Measurements from ENCODE around the gene CALCB. TPM values are rescaled to one million over a fixed set of nuclear protein-coding genes. Genes with fewer than 3 reads are reported as not detected.

The CALCB gene
- total RNA-seq, 1 donor from 2014 or later = 2.4 TPM

DNA sequence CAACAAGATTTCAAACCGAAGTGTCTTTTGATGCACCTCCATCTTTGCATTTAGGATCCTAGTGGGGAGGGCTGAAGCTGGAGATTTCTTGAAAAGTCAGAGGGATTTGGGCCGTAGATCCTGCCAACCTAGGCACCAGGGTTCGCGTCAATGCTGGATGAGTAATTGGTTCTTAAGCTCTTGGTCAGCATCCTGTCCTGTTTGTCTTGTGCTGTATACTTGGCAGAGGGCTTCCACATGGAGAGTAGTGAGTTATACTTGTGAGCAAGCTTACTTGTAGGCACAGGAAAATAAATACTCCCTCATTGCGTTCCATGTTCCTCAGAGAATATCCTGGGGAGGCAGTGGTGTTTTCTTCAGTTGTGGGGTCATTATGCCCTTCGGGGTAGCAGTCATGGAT lies 53.9 kb downstream of the CALCB start:
- TF ChIP-seq, protein P1, sequence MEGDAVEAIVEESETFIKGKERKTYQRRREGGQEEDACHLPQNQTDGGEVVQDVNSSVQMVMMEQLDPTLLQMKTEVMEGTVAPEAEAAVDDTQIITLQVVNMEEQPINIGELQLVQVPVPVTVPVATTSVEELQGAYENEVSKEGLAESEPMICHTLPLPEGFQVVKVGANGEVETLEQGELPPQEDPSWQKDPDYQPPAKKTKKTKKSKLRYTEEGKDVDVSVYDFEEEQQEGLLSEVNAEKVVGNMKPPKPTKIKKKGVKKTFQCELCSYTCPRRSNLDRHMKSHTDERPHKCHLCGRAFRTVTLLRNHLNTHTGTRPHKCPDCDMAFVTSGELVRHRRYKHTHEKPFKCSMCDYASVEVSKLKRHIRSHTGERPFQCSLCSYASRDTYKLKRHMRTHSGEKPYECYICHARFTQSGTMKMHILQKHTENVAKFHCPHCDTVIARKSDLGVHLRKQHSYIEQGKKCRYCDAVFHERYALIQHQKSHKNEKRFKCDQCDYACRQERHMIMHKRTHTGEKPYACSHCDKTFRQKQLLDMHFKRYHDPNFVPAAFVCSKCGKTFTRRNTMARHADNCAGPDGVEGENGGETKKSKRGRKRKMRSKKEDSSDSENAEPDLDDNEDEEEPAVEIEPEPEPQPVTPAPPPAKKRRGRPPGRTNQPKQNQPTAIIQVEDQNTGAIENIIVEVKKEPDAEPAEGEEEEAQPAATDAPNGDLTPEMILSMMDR (IDR thresholded peaks at IDR 0.05; ENCODE audit: insufficient read depth, low read length, poor library complexity, severe bottlenecking) = no peak
- H3K27me3 ChIP-seq (ENCODE audit: control insufficient read depth, insufficient read depth, low read length) = no peaks in the 10 kb centered on the region
- H3K36me3 ChIP-seq (ENCODE audit: control insufficient read depth, insufficient read depth, low read length) = no peaks in the 10 kb centered on the region
- no peak for DNase-seq (ENCODE audit: low read depth)
- no peak overlapping the region for H3K4me3 ChIP-seq (ENCODE audit: low read depth, low read length)

Other genes starting within 250 kb of the CALCB start
- gene CYP2R1, start 181.4 kb upstream of the CALCB start, total RNA-seq = 21.3 and 30.9 TPM in 2 replicates
- gene CALCA, start 101.2 kb upstream of the CALCB start, total RNA-seq = 1.8 and 6.0 TPM in 2 replicates
- 0.27 and 0.33 TPM in 2 replicates for gene INSC, start 41.3 kb downstream of the CALCB start, total RNA-seq